HG03571 (cell line): ENCODE results near the gene TFPT.
A peak's percentile ranks its signal among the peaks of the same experiment; 100 is the strongest.

ENCODE experiments used
- ATAC-seq: cut with Tn5 transposase; IDR thresholded peaks from one replicate; pipeline ENCODE4 v1.9.1; 2021; ENCODE audit not compliant: unreplicated experiment

The TFPT gene

DNA sequence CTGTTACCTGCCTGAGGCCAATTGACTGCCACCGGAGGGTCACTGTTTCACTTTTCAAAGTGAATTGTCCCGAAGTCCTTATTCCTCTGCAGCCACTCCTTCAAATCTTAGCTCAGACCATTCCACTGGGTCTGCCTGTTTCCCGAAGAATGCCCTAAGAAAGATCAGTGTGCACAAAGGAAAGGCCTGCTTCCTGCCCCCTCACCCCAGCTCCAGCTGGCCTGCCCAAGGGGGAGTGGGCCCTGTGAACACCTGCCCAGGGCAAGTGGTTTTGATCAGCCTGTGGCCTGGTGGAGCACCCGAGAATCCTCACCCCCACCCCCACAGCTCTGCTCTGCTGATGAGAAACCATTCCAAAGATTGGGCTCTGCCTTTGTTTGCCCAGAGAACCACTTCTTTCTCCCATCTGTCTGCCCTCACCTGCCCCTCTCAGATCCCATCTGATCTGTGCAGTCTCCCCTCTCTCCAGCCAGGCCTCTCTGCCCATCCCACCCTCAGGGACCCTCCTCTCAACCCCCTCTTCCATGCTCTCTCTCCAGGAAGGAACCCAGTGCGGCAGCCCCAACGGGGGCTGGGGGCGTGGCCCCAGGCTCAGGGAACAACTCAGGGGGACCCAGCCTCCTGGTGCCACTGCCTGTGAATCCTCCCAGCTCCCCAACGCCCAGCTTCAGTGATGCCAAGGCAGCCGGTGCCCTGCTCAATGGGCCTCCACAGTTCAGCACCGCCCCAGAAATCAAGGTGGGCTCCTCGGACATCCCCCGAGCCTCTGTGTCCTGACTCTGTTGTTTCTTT, 33.8 kb upstream of the TFPT start:
- ATAC-seq = no peak

DNA sequence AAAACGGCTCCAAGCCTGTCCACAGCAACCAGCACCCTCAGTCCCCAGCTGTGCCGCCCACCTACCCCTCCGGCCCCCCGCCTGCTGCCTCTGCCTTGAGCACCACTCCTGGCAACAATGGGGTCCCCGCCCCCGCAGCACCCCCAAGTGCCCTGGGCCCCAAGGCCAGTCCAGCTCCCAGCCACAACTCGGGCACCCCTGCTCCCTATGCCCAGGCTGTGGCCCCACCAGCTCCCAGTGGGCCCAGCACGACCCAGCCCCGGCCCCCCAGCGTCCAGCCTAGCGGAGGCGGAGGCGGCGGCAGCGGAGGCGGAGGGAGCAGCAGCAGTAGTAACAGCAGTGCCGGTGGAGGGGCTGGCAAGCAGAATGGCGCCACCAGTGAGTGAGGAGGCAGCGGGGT, 32.7 kb upstream of the TFPT start:
- no peak for ATAC-seq

DNA sequence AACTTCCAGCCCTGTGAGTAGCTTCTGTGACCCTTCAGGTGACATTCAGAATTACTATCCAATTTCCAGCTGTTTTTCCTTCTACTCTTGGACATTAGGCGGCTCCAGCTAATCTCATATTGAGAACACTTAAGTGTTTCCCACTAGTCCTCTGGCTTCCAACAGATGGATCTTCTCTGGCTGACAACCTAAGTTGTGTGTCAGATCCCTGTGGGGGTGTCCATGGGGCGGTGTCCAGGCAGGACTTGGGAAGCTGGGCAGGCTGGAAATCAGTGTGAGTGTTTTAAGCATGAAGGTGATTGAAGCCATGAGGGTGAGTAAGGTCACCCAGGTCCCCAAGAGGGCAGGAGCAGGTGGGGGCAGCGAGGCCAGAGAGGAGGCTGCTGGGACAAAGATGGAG, 32.2 kb upstream of the TFPT start:
- ATAC-seq = no peak

DNA sequence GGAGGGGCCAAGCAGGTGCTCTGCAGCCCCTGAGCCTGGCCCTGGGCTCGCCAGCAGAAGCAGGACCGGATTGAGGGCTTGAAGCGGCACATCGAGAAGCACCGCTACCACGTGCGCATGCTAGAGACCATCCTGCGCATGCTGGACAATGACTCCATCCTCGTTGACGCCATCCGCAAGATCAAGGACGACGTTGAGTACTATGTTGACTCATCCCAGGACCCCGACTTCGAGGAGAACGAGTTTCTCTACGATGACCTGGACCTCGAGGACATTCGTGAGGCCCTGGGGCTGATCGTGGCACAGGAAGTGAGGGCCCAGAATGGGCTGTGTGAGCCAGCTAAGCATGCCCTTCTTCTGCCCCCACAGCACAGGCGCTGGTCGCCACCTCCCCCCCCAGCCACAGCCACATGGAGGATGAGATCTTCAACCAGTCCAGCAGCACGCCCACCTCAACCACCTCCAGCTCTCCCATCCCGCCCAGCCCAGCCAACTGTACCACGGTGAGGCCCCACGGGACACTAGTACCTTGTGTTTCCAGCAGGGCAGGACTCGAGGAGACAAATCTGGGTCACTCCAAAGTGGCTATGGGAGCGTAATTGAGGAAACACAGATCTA, 30.2 kb upstream of the TFPT start:
- ATAC-seq = no peak

DNA sequence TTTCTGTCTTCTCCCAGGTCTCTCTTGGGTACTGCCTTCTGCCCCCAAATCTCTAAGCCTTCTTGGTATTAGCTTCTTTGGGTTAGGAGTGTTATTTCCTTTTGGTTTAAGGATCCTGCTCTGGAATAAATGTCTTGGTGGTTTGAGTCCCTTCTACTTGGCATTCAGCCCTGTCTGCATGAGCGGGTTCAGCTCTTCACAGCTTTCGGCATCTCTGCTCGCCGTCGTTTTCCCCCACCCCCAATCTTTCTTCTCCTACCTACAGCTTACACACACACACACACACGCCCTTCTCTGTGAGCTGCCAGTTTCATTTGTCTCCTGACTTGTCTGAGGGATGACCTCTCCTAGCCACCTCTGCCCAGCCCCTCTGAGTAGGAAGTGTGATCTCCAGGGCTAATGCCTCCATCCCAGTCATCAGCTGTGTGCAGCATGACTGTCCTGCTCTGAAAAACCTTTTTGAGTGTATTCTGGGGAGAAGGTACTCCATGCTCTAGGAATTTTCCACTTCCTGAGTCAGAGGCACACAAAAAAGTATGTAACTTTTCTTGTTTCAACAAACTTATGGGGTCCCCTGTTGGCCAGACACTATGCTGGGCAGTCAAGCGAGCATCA, 26.8 kb upstream of the TFPT start:
- no peak for ATAC-seq

DNA sequence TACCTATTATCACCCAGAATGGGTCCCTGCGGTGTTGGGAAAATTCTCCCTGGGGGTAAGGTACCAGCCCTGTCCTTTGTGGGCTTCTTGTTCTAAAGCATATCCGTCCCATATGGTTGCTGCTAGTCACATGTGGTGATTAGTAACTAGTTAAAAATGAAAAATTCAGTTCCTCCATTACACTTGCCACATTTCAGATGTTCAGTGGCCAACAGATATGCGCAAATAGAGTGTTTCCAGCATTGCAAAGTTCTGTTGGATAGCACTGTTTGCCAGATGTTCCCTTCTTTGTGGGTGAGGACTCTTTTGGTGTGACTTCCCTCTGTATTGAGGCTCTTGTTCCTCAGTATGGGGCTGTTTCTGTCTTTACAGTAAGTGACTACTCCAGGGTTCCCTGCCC, 25.9 kb upstream of the TFPT start:
- no peak for ATAC-seq

DNA sequence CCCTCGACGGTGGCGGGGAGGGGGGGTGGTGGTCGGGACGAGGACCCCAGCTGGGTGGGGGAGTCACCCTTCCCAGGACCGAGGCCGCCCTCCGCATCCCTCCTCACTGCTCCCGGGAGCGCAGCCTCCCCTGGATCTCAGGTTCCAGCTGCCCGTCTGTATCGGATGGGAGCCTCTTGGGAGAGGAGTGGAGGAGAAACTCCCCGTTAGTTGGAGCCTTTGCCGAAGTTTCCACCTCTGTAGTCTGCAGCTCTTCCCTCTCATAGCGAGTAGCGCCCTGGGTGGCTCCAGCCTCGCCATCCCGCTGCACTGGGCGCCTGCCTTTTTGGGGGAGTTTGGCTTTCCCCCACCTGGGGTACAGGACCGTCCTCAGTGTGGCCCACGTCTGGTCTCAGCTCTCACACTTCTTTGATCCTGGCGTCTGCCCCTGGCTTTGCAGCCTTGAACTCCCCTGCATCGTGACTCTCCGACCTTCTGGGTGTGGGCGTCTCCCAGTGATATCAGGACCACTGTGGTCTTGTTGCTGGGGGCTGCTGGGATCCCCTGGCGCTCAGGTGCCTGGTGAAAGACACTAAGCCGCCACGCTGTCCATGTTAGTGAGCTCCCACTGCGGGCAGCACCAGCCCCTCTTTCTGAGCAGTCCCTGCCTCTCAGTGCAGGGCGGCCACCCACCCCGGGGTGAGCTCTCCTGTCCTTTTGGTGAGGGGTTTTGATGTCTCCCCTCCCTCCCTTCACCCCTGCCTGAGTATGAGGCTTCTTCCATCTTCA, 23.2 kb upstream of the TFPT start:
- ATAC-seq = no peak

DNA sequence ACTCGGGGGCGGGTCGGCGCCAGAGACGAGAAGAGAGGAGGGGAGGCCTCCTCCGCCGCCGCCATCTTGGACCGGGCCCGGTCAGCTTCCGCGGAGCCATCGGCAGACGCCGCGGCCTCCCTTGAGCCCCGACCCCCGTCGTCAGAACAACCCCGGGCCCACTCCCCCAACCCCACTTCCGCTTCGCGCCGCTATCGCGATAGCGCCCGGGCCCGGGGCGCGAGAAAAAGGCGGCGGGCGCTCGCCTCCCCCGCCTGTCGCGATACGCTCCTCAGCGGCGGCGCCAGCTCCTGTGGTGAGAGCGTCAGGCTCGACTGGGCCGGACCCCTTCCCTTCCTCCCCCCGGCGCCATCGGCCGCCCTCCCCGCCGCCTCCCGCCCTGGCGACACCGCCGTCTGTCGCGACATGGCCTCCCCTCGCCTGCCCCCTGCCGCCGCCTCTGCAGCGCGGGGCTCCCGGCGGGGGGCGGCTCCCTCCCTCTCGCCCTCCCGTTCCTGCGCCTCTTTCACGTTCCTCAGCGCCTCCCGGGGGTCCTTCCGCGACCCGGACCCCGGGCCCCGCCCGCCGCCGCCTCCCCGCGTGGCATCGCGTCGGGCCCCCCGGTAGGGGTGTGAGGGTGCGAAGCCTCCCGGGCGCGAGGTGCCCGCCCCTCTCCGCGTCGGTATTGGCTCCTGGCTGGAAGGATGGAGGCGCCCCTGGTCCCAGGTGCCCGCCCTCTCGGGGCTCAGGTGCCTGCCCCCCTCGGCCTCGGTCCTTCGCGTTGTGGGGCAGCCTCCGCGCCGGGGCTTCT, 22.4 kb upstream of the TFPT start, which contains the start of gene CNOT3:
CNOT3 (plus strand) TSS at position 64 of the 790 bp plus-strand sequence. CDS start 5,217 bp downstream, outside the sequence.
- ATAC-seq = no peak

DNA sequence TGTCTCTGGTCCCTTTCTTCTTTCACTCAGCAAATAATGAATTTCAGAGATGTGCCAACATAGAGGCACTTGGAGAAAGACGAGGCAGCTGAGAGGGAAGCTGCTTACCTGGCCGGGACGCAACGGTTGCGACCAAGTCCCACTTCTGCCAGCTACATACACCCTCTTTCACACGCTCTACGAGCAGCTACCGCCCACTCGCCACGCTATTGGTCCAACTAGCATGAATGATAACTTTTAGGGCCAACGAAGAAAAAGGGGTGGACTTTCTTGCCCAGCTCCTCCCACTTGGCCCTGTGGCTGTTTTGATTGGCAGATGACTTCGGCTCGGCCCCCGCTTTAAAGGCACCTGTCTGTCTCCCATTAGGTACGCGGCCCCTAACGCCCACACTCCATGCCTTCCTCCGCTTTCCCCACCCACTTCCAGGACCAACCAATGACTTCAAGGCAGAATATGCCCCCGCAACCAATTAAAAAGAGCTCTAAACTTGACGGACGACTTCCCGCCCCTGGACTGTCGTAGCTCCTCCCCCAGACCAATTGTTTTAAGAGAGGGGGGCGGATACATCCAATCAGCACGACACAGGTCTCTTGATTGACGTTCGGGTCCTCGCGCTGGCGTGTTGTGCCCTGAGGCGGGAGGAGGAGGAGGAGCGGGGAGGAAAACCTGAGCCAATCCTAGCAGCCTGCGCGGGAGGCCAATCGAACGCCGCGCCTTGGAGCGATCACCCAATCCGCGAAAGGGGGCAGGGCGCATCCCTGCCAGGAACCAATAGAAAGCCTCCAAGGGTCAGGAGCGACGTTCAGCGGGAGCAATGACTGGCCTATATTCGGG, 21.6 kb upstream of the TFPT start:
- ATAC-seq = peak; percentile 68

DNA sequence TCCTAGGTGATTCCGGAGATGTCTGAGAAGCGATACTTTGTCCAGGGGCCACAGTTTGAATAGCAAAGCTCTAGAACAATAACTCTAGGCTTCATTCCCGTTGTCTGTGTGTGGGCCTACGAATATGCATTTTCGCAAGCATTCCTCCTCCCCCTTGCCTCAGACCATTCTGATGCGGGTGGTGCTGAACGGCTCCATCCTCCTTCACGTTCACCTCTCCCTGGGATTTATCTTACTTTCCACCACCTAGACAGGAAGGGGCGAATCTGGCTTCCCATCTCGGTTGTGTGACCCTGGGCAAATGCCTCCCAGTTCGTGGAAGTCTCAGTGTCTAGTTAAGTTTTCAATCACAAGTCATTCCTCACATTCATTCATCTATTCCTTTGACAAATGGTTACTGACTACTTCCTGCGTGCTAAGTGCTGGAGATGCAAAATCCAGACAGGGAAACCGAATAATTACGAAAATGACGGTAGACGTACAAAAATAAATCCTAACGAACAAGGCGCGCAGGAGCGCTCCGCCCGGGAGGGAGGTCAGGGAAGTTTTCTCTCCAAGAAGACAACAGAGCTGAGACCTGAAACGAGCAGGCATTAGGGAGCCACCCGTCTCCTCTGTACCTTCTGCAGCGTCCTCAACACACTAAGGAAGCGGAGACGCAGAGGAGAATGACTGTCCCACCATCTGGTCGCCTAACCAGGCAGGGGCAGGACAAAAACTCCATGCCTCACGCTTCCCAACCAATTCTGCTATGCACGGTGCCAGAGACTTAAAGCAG, 20.8 kb upstream of the TFPT start:
- ATAC-seq = no peak

DNA sequence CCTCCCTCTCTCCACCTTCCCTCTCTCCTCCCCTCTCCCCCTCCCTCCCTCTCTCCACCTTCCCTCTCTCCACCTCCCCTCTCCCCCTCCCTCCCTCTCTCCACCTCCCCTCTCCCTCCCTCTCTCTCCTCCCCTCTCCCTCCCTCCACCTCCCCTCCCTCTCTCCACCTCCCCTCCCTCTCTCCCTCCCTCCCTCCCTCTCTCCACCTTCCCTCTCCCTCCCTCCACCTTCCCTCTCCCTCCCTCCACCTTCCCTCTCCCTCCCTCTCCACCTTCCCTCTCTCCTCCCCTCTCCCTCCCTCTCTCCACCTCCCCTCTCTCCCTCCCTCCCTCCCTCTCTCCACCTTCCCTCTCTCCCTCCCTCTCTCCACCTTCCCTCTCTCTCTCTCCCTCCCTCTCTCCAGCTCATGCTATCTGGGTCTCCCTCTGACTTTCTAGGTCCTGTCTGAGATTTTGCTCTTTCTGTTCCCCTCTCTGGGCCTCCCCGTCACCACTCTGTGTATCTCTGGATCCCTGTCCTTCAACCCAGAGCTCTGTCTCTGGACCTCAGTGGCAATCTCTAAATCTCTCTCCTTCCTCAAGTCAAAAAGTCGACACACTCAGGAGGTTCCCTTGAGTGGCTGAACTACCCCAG, 18.6 kb upstream of the TFPT start:
- ATAC-seq = no peak

DNA sequence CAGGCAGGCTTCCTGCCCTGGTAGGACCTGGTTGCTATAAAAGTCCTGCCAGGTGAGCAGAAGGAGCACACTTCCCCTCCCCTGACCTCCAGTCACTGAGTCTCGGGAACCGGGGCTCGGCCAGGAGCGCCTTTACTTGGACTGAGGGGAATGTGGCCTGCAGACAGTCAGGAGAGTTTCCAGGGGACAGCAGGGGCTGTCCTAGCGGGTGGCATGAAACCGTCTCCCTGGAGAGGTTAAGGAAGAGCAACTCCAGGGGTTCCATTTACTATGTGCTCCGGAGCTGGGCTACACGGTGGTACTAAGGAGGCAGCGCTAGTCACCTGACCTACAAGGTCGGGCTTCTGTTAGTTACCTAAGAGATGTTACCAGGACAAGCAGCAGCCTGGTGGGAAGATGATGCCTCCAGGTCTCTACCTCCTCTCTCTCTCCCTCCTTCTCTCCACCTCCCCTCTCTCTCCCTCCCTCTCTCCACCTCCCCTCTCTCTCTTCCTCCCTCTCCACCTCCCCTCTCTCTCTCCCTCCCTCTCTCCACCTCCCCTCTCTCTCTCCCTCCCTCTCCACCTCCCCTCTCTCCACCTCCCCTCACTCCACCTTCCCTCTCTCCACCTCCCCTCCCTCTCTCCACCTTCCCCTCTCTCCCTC, 18.0 kb upstream of the TFPT start:
- no peak for ATAC-seq

DNA sequence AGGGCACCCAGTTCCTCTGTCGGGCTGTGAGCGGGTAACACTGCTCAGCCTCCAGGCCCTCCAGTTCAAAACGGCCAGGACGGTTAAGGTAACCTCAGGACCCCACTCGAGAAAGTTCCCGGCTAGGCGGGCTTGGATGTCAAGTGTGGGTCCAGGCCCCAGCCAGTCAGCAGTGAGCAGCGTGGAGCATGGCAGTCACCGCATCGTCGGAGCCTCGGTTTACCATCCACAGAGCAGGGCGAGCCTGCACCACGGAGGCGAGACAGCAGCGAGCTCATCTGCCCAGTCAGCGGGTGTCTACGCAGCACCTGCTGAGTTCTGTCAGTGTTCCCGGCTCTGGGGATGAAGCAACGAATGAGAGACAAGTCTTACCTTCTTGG, 14.2 kb upstream of the TFPT start:
- ATAC-seq = no peak

DNA sequence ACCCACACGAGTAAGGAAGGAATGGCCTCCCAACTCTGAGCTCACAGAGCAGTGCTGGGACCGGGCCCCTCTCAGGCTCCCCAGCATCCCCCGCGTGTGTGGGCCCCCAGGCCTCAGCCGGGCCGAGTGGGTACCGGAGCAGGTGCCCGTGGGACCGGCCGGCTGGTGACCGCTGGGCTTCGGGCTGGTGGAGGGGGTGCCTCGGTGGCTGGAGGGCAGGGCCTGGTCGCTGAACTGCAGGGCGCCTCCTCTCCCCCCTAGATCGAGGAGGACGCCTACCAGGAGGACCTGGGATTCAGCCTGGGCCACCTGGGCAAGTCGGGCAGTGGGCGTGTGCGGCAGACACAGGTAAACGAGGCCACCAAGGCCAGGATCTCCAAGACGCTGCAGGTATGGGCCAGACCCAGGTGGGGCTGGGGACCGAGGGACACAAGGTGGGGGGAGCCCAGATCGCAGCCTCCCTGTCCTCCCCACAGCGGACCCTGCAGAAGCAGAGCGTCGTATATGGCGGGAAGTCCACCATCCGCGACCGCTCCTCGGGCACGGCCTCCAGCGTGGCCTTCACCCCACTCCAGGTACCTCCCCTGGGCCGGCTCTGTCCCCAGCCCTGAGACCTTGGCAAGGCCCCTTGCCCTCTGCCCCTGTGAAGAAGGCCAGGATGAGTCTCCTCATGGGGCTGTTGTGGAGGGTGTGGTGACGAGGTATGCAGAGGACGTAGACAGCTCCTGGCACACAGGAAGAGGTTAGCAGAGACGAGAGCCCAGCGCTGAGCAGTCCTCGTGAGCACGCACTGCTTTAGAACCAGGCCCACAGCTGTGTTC, 13.5 kb upstream of the TFPT start:
- ATAC-seq = no peak

DNA sequence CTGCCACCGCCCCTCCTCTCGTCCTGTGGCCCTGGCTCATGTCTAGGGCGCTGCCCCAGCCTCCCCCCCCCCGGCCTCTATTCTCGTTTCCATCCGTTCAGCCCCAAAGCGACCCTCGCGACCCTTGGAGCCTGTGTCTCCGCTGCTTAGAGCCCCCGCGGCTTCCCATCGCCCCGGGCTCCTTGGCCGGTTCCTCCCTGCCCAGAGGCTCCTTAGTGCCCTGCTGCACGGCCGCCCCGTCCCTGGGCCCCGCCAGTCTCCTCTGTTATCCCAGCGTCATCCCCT, 12.9 kb upstream of the TFPT start:
- ATAC-seq = no peak

DNA sequence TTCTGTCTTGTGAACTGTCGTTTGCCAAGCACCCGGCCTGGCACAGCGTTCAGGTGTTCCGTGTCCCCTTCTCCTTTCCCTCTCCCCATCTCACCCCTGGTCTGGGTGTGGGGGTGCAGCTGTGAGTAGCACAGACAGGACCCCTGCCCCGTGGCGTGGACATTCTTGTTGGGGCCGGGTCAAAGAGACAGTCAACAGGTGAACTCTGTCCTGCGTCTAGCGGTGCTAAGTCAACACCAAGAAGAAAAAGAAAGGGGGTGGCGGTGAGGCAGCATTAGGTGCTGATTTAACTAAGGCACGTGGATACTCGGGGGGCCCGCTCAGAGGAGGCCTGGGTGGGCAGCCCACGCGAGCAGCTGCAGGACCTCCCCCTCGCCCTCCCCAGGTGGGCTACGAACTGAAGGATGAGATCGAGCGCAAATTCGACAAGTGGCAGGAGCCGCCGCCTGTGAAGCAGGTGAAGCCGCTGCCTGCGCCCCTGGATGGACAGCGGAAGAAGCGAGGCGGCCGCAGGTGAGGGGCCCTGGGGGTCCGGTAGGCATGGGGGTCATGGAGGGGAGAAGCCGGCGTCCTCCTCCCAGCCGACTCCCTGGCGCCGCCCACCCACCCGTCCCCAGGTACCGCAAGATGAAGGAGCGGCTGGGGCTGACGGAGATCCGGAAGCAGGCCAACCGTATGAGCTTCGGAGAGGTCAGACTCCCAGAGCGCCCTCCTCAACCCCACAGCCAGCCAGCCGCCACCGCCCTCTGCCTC, 12.4 kb upstream of the TFPT start:
- no peak for ATAC-seq

DNA sequence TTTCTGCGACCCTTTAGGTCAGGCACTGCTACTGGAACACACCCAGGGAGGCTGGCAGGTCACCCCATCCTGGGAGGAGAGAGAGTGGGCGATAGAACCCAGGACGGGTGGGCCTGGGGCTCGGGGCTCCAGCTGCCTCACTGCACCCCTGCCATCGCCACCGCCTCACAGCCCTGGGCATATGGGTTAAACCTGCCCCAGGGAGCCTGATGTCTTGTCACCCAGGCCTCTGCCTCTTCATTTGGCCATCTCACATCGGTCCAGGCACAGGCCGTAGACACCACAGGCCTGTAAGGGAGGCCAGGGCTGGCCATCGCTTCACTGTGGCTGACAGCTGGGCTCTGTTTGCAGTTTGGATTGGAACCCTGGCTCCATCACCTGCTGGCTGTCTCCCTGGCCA, 10.3 kb upstream of the TFPT start:
- ATAC-seq = no peak
